ENCODE data around the gene SF3B3.

DNA sequence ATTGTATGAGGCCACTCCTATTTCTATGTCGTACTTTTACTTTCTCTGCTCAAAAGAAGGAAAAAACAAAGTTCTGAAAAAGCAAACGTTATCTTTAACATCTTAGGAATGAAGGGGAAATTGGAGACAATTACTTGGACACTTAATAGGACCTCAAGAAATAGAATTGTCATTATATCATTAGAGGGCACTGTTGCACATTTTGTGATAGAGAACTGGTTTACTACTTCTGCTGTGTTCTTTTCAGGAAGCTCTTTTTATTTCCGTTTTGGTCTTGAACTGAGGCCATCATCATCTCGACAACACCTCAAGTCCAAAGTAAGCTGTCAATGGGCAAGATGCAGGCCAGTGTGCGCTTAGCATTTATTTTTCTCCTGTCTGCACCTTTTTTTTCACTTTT, 14.9 kb upstream of the SF3B3 start:
- peak; percentile 65 for TF ChIP-seq CTCF (IDR thresholded peaks at IDR 0.05; ENCODE audit: low read depth, low read length)
- no peak for TF ChIP-seq EZH2phosphoT487 (IDR thresholded peaks at IDR 0.05; ENCODE audit: low read depth)
